Trophoblast cell (in vitro differentiated cells and primary cell): ENCODE measurements around the gene MIS18BP1.

Experiments used
- DNase-seq, 2 donors: peaks; one replicate each; pipeline ENCODE4 v3.0.0-alpha.2; 2016
- H2AFZ ChIP-seq: 2 replicates; pipeline ENCODE4 v1.6.1; 2013; ENCODE audit warnings: low read length, moderate library complexity, mild to moderate bottlenecking; ENCODE audit not compliant: insufficient read depth, poor library complexity
- H2AK5ac ChIP-seq: 2 replicates; pipeline ENCODE4 v1.6.1; 2013; ENCODE audit warnings: mild to moderate bottlenecking, low read length
- H2BK120ac ChIP-seq: 2 replicates; pipeline ENCODE4 v1.6.1; 2013; ENCODE audit warnings: low read length, mild to moderate bottlenecking, moderate library complexity; ENCODE audit not compliant: insufficient read depth, poor library complexity
- H2BK12ac ChIP-seq: 2 replicates; pipeline ENCODE4 v1.6.1; 2013; ENCODE audit warnings: mild to moderate bottlenecking, low read length, moderate library complexity
- H2BK5ac ChIP-seq: 2 replicates; pipeline ENCODE4 v1.6.1; 2013; ENCODE audit warnings: low read length, low read depth, moderate library complexity, mild to moderate bottlenecking; ENCODE audit not compliant: poor library complexity
- H3K14ac ChIP-seq: 2 replicates; pipeline ENCODE4 v1.6.1; 2013; ENCODE audit warnings: mild to moderate bottlenecking, low read length
- H3K18ac ChIP-seq: 2 replicates; pipeline ENCODE4 v1.6.1; 2013; ENCODE audit warnings: mild to moderate bottlenecking, low read length
- H3K23ac ChIP-seq: 2 replicates; pipeline ENCODE4 v1.6.1; 2013; ENCODE audit warnings: low read length
- H3K27ac ChIP-seq: 2 replicates; pipeline ENCODE4 v1.5.1; 2013; ENCODE audit warnings: low read depth, mild to moderate bottlenecking, inconsistent platforms, low read length, moderate library complexity
- H3K27me3 ChIP-seq: 2 replicates; pipeline ENCODE4 v1.6.1; 2013; ENCODE audit warnings: inconsistent platforms, mild to moderate bottlenecking, low read length, moderate library complexity; ENCODE audit not compliant: insufficient read depth
- H3K36me3 ChIP-seq, 2 experiments: 1 replicate in 1 of 2; 2 replicates in 1 of 2; pipeline ENCODE4 v1.6.1; 2013; ENCODE audit warnings: low read length in 2 of 2, mild to moderate bottlenecking in 2 of 2, moderate library complexity in 1 of 2; ENCODE audit not compliant: insufficient read depth in 2 of 2, control insufficient read depth in 1 of 2
- H3K4ac ChIP-seq: 2 replicates; pipeline ENCODE4 v1.6.1; 2013; ENCODE audit warnings: low read depth, mild to moderate bottlenecking, low read length, moderate library complexity
- H3K4me1 ChIP-seq, 2 experiments: 1 replicate in 1 of 2; 2 replicates in 1 of 2; pipeline ENCODE4 v1.6.1; 2013; ENCODE audit warnings: low read length in 2 of 2, mild to moderate bottlenecking in 2 of 2, moderate library complexity in 1 of 2; ENCODE audit not compliant: insufficient read depth in 2 of 2, control insufficient read depth in 1 of 2
- H3K4me2 ChIP-seq: 2 replicates; pipeline ENCODE4 v1.6.1; 2013; ENCODE audit warnings: inconsistent platforms, mild to moderate bottlenecking, low read length, moderate library complexity
- H3K4me3 ChIP-seq: 2 replicates; pipeline ENCODE4 v1.5.1; 2013; ENCODE audit warnings: mild to moderate bottlenecking, low read depth, low read length, inconsistent platforms
- H3K79me1 ChIP-seq: one replicate; pipeline ENCODE4 v1.6.1; 2013; ENCODE audit warnings: low read length
- H3K79me2 ChIP-seq: 2 replicates; pipeline ENCODE4 v1.6.1; 2013; ENCODE audit warnings: low read length, mild to moderate bottlenecking; ENCODE audit not compliant: control insufficient read depth, insufficient read depth, poor library complexity
- H3K9ac ChIP-seq: 2 replicates; pipeline ENCODE4 v1.6.1; 2013; ENCODE audit warnings: mild to moderate bottlenecking, low read length
- H3K9me3 ChIP-seq: 2 replicates; pipeline ENCODE4 v1.6.1; 2013; ENCODE audit warnings: low read depth, mild to moderate bottlenecking, control low read depth, inconsistent platforms, low read length; ENCODE audit not compliant: insufficient read depth
- H4K12ac ChIP-seq: 2 replicates; pipeline ENCODE4 v1.6.1; 2013; ENCODE audit warnings: low read depth, mild to moderate bottlenecking, low read length, moderate library complexity
- H4K8ac ChIP-seq: 2 replicates; pipeline ENCODE4 v1.6.1; 2013; ENCODE audit warnings: low read depth, mild to moderate bottlenecking, low read length, moderate library complexity
- H4K91ac ChIP-seq: one replicate; pipeline ENCODE4 v1.6.1; 2013; ENCODE audit warnings: low read depth, mild to moderate bottlenecking, low read length, moderate library complexity
- WGBS: extraction: QIAGEN DNeasy Blood & Tissue Kit; methylation state at CpG from one replicate; pipeline ENCODE4 v1.1.7; 2013; ENCODE audit warnings: missing lambda C conversion rate; ENCODE audit not compliant: insufficient read length, insufficient coverage; ENCODE audit errors: extremely low coverage; 5-methylcytosine and 5-hydroxymethylcytosine counted together

Gene MIS18BP1

GRCh38 chr14:45258073-45258472, 5.1 kb upstream of the MIS18BP1 start:
- H3K4me1 ChIP-seq: peaks cover 3 to 6% of the 10 kb centered on the region in 2 experiments
- H3K9ac ChIP-seq: no peak overlapping the region
- H3K4ac ChIP-seq: no peak overlapping the region
- WGBS: no CpG with 5 or more reads among the region's 1 CpG
- H4K8ac ChIP-seq: no peak overlapping the region
- peaks cover 4% of the 10 kb centered on the region for H3K79me2 ChIP-seq
- peaks cover 3% of the 10 kb centered on the region for H3K9me3 ChIP-seq
- no peak overlapping the region for H4K12ac ChIP-seq
- no peak overlapping the region for H2BK120ac ChIP-seq
- peaks cover 6% of the 10 kb centered on the region for H3K79me1 ChIP-seq
- no peak overlapping the region for H2BK5ac ChIP-seq
- no peak overlapping the region for H3K4me2 ChIP-seq
- no peaks in the 10 kb centered on the region for H3K36me3 ChIP-seq
- H4K91ac ChIP-seq: no peak overlapping the region
- H3K23ac ChIP-seq: no peak overlapping the region
- H3K14ac ChIP-seq: no peak overlapping the region
- no peak overlapping the region for H3K27ac ChIP-seq
- H2AK5ac ChIP-seq: no peak overlapping the region
- no peak overlapping the region for H3K18ac ChIP-seq
- no peak for DNase-seq
- H3K27me3 ChIP-seq: no peaks in the 10 kb centered on the region
- H2AFZ ChIP-seq: no peak overlapping the region
- no peak overlapping the region for H3K4me3 ChIP-seq
- H2BK12ac ChIP-seq: no peak overlapping the region

DNA sequence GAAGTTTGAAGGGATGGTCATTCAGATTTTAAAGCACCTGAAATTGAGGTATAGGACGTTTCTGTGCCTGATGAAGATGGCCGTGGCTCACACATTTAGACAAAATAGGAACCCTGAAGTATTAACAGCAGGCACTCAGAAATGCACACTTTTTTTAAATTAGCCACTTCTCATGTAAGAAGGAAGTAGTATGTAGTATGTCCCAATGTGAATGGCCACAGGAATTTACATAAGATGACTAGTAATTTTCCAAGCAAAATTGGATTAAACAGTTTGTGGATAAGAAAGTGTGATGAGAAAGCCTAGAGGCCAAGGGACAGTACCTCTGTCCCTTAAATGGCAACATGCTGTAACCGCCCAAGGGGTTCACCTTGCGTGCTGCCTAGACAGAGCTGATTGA, 1.8 kb upstream of the MIS18BP1 start:
- Histone ChIP-seq H2AFZ (no peak overlapping the region), H2AK5ac (no peak overlapping the region), H3K4ac (no peak overlapping the region), H4K8ac (no peak overlapping the region), H3K9me3 (peaks cover 3% of the 10 kb centered on the region), H3K4me2 (no peak overlapping the region), H3K4me3 (no peak overlapping the region), H3K14ac (no peak overlapping the region), H3K79me1 (peaks cover 8% of the 10 kb centered on the region), H4K12ac (no peak overlapping the region), H4K91ac (no peak overlapping the region), H2BK5ac (no peak overlapping the region), H2BK120ac (no peak overlapping the region), H3K9ac (no peak overlapping the region), H3K18ac (no peak overlapping the region), H3K27me3 (no peaks in the 10 kb centered on the region), H3K4me1 (peaks cover 3 to 8% of the 10 kb centered on the region in 2 experiments), H3K36me3 (no peaks in the 10 kb centered on the region), H3K23ac (no peak overlapping the region), H3K79me2 (peaks cover 8% of the 10 kb centered on the region), H2BK12ac (no peak overlapping the region), H3K27ac (no peak overlapping the region)
- WGBS: no CpG with 5 or more reads among the region's 4 CpGs
- DNase-seq: no peak

- peak overlapping the region; percentile 57 for H3K27ac ChIP-seq
- no peak for DNase-seq
Measured at GRCh38 chr14:45253754-45254310, 830 bp upstream of the MIS18BP1 start.

GRCh38 chr14:45252366-45253069, 484 bp downstream of the MIS18BP1 start:
- peaks cover 8% of the 10 kb centered on the region for H3K79me1 ChIP-seq
- peak overlapping the region; percentile 79 for H4K8ac ChIP-seq
- no CpG with 5 or more reads among the region's 26 CpGs for WGBS
- no peak overlapping the region for H2BK12ac ChIP-seq
- peak; percentile 3 to 36 for DNase-seq
- H2BK120ac ChIP-seq: peak overlapping the region; percentile 48
- H4K91ac ChIP-seq: peak overlapping the region; percentile 60
- H3K27ac ChIP-seq: peak overlapping the region; percentile 59
- peaks cover 3 to 10% of the 10 kb centered on the region in 2 experiments for H3K4me1 ChIP-seq
- peak overlapping the region; percentile 84 for H3K14ac ChIP-seq
- no peak overlapping the region for H2AK5ac ChIP-seq
- H3K4ac ChIP-seq: peak overlapping the region; percentile 60
- H3K9me3 ChIP-seq: peaks cover 3% of the 10 kb centered on the region
- peaks cover 13% of the 10 kb centered on the region for H3K79me2 ChIP-seq
- no peak overlapping the region for H4K12ac ChIP-seq
- no peaks in the 10 kb centered on the region for H3K27me3 ChIP-seq
- H3K18ac ChIP-seq: peak overlapping the region; percentile 54
- peak overlapping the region; percentile 84 for H3K4me3 ChIP-seq
- no peaks in the 10 kb centered on the region for H3K36me3 ChIP-seq
- peak overlapping the region; percentile 62 for H2AFZ ChIP-seq
- H3K9ac ChIP-seq: peak overlapping the region; percentile 80
- no peak overlapping the region for H3K23ac ChIP-seq
- H2BK5ac ChIP-seq: peak overlapping the region; percentile 71
- peak overlapping the region; percentile 69 for H3K4me2 ChIP-seq

More at GRCh38 chr14:45253754-45254310, 830 bp upstream of the MIS18BP1 start:
- peak overlapping the region; percentile 83 for H3K14ac ChIP-seq
- H4K8ac ChIP-seq: peak overlapping the region; percentile 97
- peaks cover 8% of the 10 kb centered on the region for H3K79me1 ChIP-seq
- no peaks in the 10 kb centered on the region for H3K27me3 ChIP-seq
- peak overlapping the region; percentile 46 for H3K4me2 ChIP-seq
- peaks cover 3 to 10% of the 10 kb centered on the region in 2 experiments for H3K4me1 ChIP-seq
- peaks cover 3% of the 10 kb centered on the region for H3K9me3 ChIP-seq
- H2AFZ ChIP-seq: peak overlapping the region; percentile 57
- H4K91ac ChIP-seq: peak overlapping the region; percentile 46
- no peak overlapping the region for H3K23ac ChIP-seq
- H3K36me3 ChIP-seq: no peaks in the 10 kb centered on the region
- H2BK120ac ChIP-seq: no peak overlapping the region
- WGBS: no CpG with 5 or more reads among the region's 23 CpGs
- H2AK5ac ChIP-seq: no peak overlapping the region
- no peak overlapping the region for H2BK5ac ChIP-seq
- peak overlapping the region; percentile 1 for H2BK12ac ChIP-seq
- H3K4ac ChIP-seq: peak overlapping the region; percentile 47
- H3K79me2 ChIP-seq: peaks cover 13% of the 10 kb centered on the region
- H3K18ac ChIP-seq: peak overlapping the region; percentile 58
- H3K4me3 ChIP-seq: peak overlapping the region; percentile 60
- peak overlapping the region; percentile 95 for H4K12ac ChIP-seq
- H3K9ac ChIP-seq: no peak overlapping the region
